ENCODE measurements around the gene MARVELD1.
"Not testable (repeated sequence)": the region's sequence is repeated elsewhere in the genome, so short reads cannot be mapped to it uniquely, and the experiment has no call there.

The MARVELD1 gene

GRCh38 chr10:97682042-97682441, 31.5 kb upstream of the MARVELD1 start:
- H3K27me3 ChIP-seq (ENCODE audit: control insufficient read depth in 2 of 2, insufficient read depth in 2 of 2, low read length in 2 of 2) = no peaks in the 10 kb centered on the region
- peak overlapping the region in 1 of 2 donors; percentile 61 for H3K9ac ChIP-seq (ENCODE audit: low read depth in 1 of 2, low read length in 2 of 2)
- H3K4me1 ChIP-seq (ENCODE audit: control insufficient read depth in 2 of 2, insufficient read depth in 2 of 2, low read length in 2 of 2) = peaks cover 22 to 38% of the 10 kb centered on the region in 2 donors
- peak overlapping the region; percentile 97 for H3K27ac ChIP-seq (ENCODE audit: low read depth in 2 of 2, low read length in 2 of 2)
- no peaks in the 10 kb centered on the region for H3K9me3 ChIP-seq (ENCODE audit: control insufficient read depth in 2 of 2, low read length in 2 of 2)
- peaks cover 13 to 23% of the 10 kb centered on the region in 2 donors for H3K36me3 ChIP-seq (ENCODE audit: control insufficient read depth in 2 of 2, insufficient read depth in 2 of 2, low read length in 2 of 2)
- H3K4me3 ChIP-seq (ENCODE audit: low read length in 2 of 2) = peak overlapping the region in 1 of 2 donors; percentile 8

GRCh38 chr10:97683556-97684367, 29.8 kb upstream of the MARVELD1 start:
- peak overlapping the region; percentile 97 for H3K27ac ChIP-seq (ENCODE audit: low read depth in 2 of 2, low read length in 2 of 2)
- no peaks in the 10 kb centered on the region for H3K9me3 ChIP-seq (ENCODE audit: control insufficient read depth in 2 of 2, low read length in 2 of 2)
- no peaks in the 10 kb centered on the region for H3K27me3 ChIP-seq (ENCODE audit: control insufficient read depth in 2 of 2, insufficient read depth in 2 of 2, low read length in 2 of 2)
- peaks cover 0 to 9% of the 10 kb centered on the region in 2 donors for H3K36me3 ChIP-seq (ENCODE audit: control insufficient read depth in 2 of 2, insufficient read depth in 2 of 2, low read length in 2 of 2)
- H3K4me1 ChIP-seq (ENCODE audit: control insufficient read depth in 2 of 2, insufficient read depth in 2 of 2, low read length in 2 of 2) = peaks cover 29 to 51% of the 10 kb centered on the region in 2 donors
- peak overlapping the region; percentile 95 to 97 for H3K4me3 ChIP-seq (ENCODE audit: low read length in 2 of 2)
- H3K9ac ChIP-seq (ENCODE audit: low read depth in 1 of 2, low read length in 2 of 2) = peak overlapping the region; percentile 54 to 99

- peak overlapping the region; percentile 97 to 99 for H3K9ac ChIP-seq (ENCODE audit: low read depth in 1 of 2, low read length in 2 of 2)
- H3K4me1 ChIP-seq (ENCODE audit: control insufficient read depth in 2 of 2, insufficient read depth in 2 of 2, low read length in 2 of 2) = peaks cover 29 to 51% of the 10 kb centered on the region in 2 donors
Measured at GRCh38 chr10:97684368-97684713, 29.2 kb upstream of the MARVELD1 start.

GRCh38 chr10:97684866-97685394, 28.6 kb upstream of the MARVELD1 start:
- H3K9me3 ChIP-seq (ENCODE audit: control insufficient read depth in 2 of 2, low read length in 2 of 2) = no peaks in the 10 kb centered on the region
- H3K36me3 ChIP-seq (ENCODE audit: control insufficient read depth in 2 of 2, insufficient read depth in 2 of 2, low read length in 2 of 2) = peaks cover 0 to 2% of the 10 kb centered on the region in 2 donors
- H3K27ac ChIP-seq (ENCODE audit: low read depth in 2 of 2, low read length in 2 of 2) = peak overlapping the region; percentile 97
- peak overlapping the region; percentile 95 to 97 for H3K4me3 ChIP-seq (ENCODE audit: low read length in 2 of 2)
- H3K27me3 ChIP-seq (ENCODE audit: control insufficient read depth in 2 of 2, insufficient read depth in 2 of 2, low read length in 2 of 2) = no peaks in the 10 kb centered on the region
- peak overlapping the region; percentile 97 to 99 for H3K9ac ChIP-seq (ENCODE audit: low read depth in 1 of 2, low read length in 2 of 2)
- peaks cover 29 to 51% of the 10 kb centered on the region in 2 donors for H3K4me1 ChIP-seq (ENCODE audit: control insufficient read depth in 2 of 2, insufficient read depth in 2 of 2, low read length in 2 of 2)

More at GRCh38 chr10:97684368-97684713, 29.2 kb upstream of the MARVELD1 start:
- not testable (repeated sequence) for H3K9me3 ChIP-seq (ENCODE audit: control insufficient read depth in 2 of 2, low read length in 2 of 2); H3K27me3 ChIP-seq (ENCODE audit: control insufficient read depth in 2 of 2, insufficient read depth in 2 of 2, low read length in 2 of 2); H3K36me3 ChIP-seq (ENCODE audit: control insufficient read depth in 2 of 2, insufficient read depth in 2 of 2, low read length in 2 of 2)
- Histone ChIP-seq H3K27ac (ENCODE audit: low read depth in 2 of 2, low read length in 2 of 2) (peak overlapping the region; percentile 97), H3K4me3 (ENCODE audit: low read length in 2 of 2) (peak overlapping the region; percentile 95 to 97)

- no peaks in the 10 kb centered on the region for H3K27me3 ChIP-seq (ENCODE audit: control insufficient read depth in 2 of 2, insufficient read depth in 2 of 2, low read length in 2 of 2)
- H3K27ac ChIP-seq (ENCODE audit: low read depth in 2 of 2, low read length in 2 of 2) = peak overlapping the region; percentile 97
- H3K9ac ChIP-seq (ENCODE audit: low read depth in 1 of 2, low read length in 2 of 2) = peak overlapping the region; percentile 97 to 99
- H3K4me3 ChIP-seq (ENCODE audit: low read length in 2 of 2) = peak overlapping the region; percentile 95 to 97
- no peaks in the 10 kb centered on the region for H3K9me3 ChIP-seq (ENCODE audit: control insufficient read depth in 2 of 2, low read length in 2 of 2)
- peaks cover 29 to 51% of the 10 kb centered on the region in 2 donors for H3K4me1 ChIP-seq (ENCODE audit: control insufficient read depth in 2 of 2, insufficient read depth in 2 of 2, low read length in 2 of 2)
- H3K36me3 ChIP-seq (ENCODE audit: control insufficient read depth in 2 of 2, insufficient read depth in 2 of 2, low read length in 2 of 2) = no peaks in the 10 kb centered on the region
Measured at GRCh38 chr10:97685395-97685958, 28.1 kb upstream of the MARVELD1 start.

- peak overlapping the region; percentile 97 to 99 for H3K9ac ChIP-seq (ENCODE audit: low read depth in 1 of 2, low read length in 2 of 2)
- peak overlapping the region; percentile 97 for H3K27ac ChIP-seq (ENCODE audit: low read depth in 2 of 2, low read length in 2 of 2)
- H3K9me3 ChIP-seq (ENCODE audit: control insufficient read depth in 2 of 2, low read length in 2 of 2) = no peaks in the 10 kb centered on the region
- H3K36me3 ChIP-seq (ENCODE audit: control insufficient read depth in 2 of 2, insufficient read depth in 2 of 2, low read length in 2 of 2) = no peaks in the 10 kb centered on the region
- peaks cover 29 to 51% of the 10 kb centered on the region in 2 donors for H3K4me1 ChIP-seq (ENCODE audit: control insufficient read depth in 2 of 2, insufficient read depth in 2 of 2, low read length in 2 of 2)
- H3K27me3 ChIP-seq (ENCODE audit: control insufficient read depth in 2 of 2, insufficient read depth in 2 of 2, low read length in 2 of 2) = no peaks in the 10 kb centered on the region
- peak overlapping the region; percentile 95 to 97 for H3K4me3 ChIP-seq (ENCODE audit: low read length in 2 of 2)
Measured at GRCh38 chr10:97686301-97686961, 27.1 kb upstream of the MARVELD1 start.

GRCh38 chr10:97686962-97687784, 26.4 kb upstream of the MARVELD1 start, which contains the start of gene AVPI1:
TSS of gene AVPI1 (minus strand) at chr10:97687241. CDS start at chr10:97679905, 7,336 bp downstream.
- H3K4me3 ChIP-seq (ENCODE audit: low read length in 2 of 2) = peak within 1 kb of the TSS; percentile 95 to 97
- no peaks in the 10 kb centered on the region for H3K27me3 ChIP-seq (ENCODE audit: control insufficient read depth in 2 of 2, insufficient read depth in 2 of 2, low read length in 2 of 2)
- no peaks in the 10 kb centered on the region for H3K36me3 ChIP-seq (ENCODE audit: control insufficient read depth in 2 of 2, insufficient read depth in 2 of 2, low read length in 2 of 2)
- no peaks in the 10 kb centered on the region for H3K9me3 ChIP-seq (ENCODE audit: control insufficient read depth in 2 of 2, low read length in 2 of 2)
- H3K27ac ChIP-seq (ENCODE audit: low read depth in 2 of 2, low read length in 2 of 2) = peak within 1 kb of the TSS; percentile 97
- H3K4me1 ChIP-seq (ENCODE audit: control insufficient read depth in 2 of 2, insufficient read depth in 2 of 2, low read length in 2 of 2) = peaks cover 25 to 47% of the 10 kb centered on the region in 2 donors
- peak within 1 kb of the TSS; percentile 97 to 99 for H3K9ac ChIP-seq (ENCODE audit: low read depth in 1 of 2, low read length in 2 of 2)

- H3K27ac ChIP-seq (ENCODE audit: low read depth in 2 of 2, low read length in 2 of 2) = peak overlapping the region; percentile 79 to 97
- H3K27me3 ChIP-seq (ENCODE audit: control insufficient read depth in 2 of 2, insufficient read depth in 2 of 2, low read length in 2 of 2) = no peaks in the 10 kb centered on the region
- no peaks in the 10 kb centered on the region for H3K36me3 ChIP-seq (ENCODE audit: control insufficient read depth in 2 of 2, insufficient read depth in 2 of 2, low read length in 2 of 2)
- H3K4me1 ChIP-seq (ENCODE audit: control insufficient read depth in 2 of 2, insufficient read depth in 2 of 2, low read length in 2 of 2) = peaks cover 25 to 38% of the 10 kb centered on the region in 2 donors
- peak overlapping the region; percentile 18 to 99 for H3K9ac ChIP-seq (ENCODE audit: low read depth in 1 of 2, low read length in 2 of 2)
- no peaks in the 10 kb centered on the region for H3K9me3 ChIP-seq (ENCODE audit: control insufficient read depth in 2 of 2, low read length in 2 of 2)
- H3K4me3 ChIP-seq (ENCODE audit: low read length in 2 of 2) = peak overlapping the region; percentile 50 to 74
Measured at GRCh38 chr10:97687785-97688781, 25.4 kb upstream of the MARVELD1 start.

All from mucosa of rectum (tissue), 2 donors.